Lower leg skin (tissue), 4 donors: ENCODE results near the gene NDRG3. TPM values are rescaled to one million over a fixed set of nuclear protein-coding genes. Genes with fewer than 3 reads are reported as not detected.

ENCODE experiments used
- DNase-seq, 2 donors: peaks; one replicate each; pipeline ENCODE4 v3.0.0-alpha.2; 2019; ENCODE audit warnings: low spot score in 2 of 2
- H3K4me3 ChIP-seq: fragments of 200-600 bp; sonication (generic); 2 replicates; pipeline ENCODE4 v1.5.1; 2017; ENCODE audit warnings: mild to moderate bottlenecking, low read depth; ENCODE audit not compliant: poor library complexity, severe bottlenecking
- POLR2A ChIP-seq, 2 donors: fragments of 450-650 bp; IDR thresholded peaks; one replicate each; pipeline ENCODE4 v1.6.1; 2016 to 2017; ENCODE audit warnings: antibody characterized with exemption in 2 of 2, mild to moderate bottlenecking in 1 of 2, moderate library complexity in 1 of 2
- WGBS, 2 donors: methylation state at CpG; one replicate each; pipeline ENCODE4 v1.1.5; 2018; 5-methylcytosine and 5-hydroxymethylcytosine counted together
- intact Hi-C: fragments of 100-400 bp; cut with DNase I; formaldehyde crosslinking; loops from one replicate; pipeline ENCODE4 v1.15.0; 2023; ENCODE audit warnings: low total_unique reads
- total RNA-seq, 4 donors: library from RNA; depleted of rRNA; stranded (reverse); fragments of >200 nt; gene quantifications; one replicate each; pipeline ENCODE4 v1.1.0, GENCODE V29; 2016
- TF ChIP-seq, protein P1 (sequence below), 3 donors: fragments of 450-650 bp; IDR thresholded peaks; one replicate each; pipeline ENCODE4 v1.5.1; 2016; ENCODE audit warnings: antibody characterized with exemption in 3 of 3, mild to moderate bottlenecking in 3 of 3, moderate library complexity in 2 of 3

NDRG3 gene
- total RNA-seq, 4 donors from 2014 or later: 16.6 to 21.8 (median 19.8) TPM

DNA sequence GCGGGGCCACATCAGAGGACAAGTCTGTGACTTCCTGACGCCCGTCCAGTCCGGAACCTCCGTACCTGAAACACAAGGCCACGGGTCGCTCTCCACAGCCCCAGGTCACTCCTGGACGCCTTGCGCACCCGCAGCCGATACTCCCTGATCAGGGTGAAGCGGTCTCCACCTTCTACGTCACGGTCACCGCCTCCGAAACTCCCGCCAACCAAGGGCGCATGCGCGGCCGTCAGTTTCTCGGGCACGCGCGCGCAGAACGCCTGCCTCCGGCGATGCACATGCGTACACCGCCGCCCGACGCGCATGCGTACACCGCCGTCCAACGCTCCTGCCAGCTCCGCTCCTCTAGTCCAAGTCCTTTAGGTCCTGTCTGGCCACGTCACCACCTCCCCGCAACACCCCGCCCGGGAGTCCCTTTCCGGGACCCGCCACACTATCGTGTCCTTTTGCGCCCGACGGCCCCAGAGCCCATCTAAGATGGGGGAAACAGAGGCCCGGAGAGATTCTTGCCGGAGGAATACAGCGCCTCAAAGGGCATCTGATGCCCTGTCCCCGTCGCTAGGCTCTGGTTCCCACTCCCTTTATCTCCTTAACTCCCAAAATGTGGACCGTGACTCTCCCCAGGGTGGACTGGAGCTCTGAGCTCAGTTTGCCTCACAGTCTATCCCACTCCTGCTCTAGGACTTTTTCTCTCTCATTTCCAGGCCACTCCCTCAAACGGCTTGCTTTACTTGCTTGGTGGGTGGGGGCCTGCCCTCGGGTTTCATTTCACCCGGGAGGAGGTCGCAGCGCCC lies 27.9 kb upstream of the NDRG3 start, which contains the start of gene DSN1:
Gene DSN1, minus strand, starts transcription at position 167 of the 794 bp plus-strand sequence. CDS start 2,305 bp downstream, outside the sequence.
- intact Hi-C loops: no loop called here

DNA sequence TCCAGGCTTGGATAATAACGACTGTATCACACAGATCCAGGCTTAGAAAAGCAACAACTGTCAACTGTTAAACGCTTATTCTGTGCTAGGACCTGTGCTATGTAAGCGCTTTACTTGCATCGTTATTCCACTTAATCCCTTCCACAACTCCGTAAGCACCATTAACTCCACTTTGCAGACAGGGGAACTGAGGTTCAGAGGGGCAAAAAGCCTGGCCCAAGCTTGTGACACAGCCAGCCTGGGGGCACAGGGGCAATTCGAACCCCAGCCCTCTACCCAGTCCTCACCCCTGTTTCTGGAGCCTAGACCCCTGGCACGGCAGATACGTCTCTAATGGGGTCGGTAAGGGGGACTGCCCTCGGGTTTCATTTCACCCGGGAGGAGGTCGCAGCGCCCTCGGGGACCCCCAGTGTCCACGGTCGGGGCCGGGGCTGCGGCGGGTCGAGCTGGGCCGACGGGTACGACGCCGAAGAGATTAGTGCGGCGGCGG lies 27.3 kb upstream of the NDRG3 start:
- TF ChIP-seq POLR2A (IDR thresholded peaks at IDR 0.05): no peak
- TF ChIP-seq, protein P1, sequence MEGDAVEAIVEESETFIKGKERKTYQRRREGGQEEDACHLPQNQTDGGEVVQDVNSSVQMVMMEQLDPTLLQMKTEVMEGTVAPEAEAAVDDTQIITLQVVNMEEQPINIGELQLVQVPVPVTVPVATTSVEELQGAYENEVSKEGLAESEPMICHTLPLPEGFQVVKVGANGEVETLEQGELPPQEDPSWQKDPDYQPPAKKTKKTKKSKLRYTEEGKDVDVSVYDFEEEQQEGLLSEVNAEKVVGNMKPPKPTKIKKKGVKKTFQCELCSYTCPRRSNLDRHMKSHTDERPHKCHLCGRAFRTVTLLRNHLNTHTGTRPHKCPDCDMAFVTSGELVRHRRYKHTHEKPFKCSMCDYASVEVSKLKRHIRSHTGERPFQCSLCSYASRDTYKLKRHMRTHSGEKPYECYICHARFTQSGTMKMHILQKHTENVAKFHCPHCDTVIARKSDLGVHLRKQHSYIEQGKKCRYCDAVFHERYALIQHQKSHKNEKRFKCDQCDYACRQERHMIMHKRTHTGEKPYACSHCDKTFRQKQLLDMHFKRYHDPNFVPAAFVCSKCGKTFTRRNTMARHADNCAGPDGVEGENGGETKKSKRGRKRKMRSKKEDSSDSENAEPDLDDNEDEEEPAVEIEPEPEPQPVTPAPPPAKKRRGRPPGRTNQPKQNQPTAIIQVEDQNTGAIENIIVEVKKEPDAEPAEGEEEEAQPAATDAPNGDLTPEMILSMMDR (IDR thresholded peaks at IDR 0.05): no peak
- intact Hi-C loops: no loop called here
- DNase-seq: no peak
- 2% methylated on average over 10 to 28 of the region's 28 CpGs for WGBS, 2 donors
- peak overlapping the region; percentile 51 for H3K4me3 ChIP-seq

More for the DNA sequence above, 27.9 kb upstream of the NDRG3 start, which contains the start of gene DSN1:
- TF ChIP-seq, protein P1 (IDR thresholded peaks at IDR 0.05): no peak
- no peak for TF ChIP-seq POLR2A (IDR thresholded peaks at IDR 0.05)
- 0 to 1% methylated on average over 21 to 34 of the region's 61 CpGs for WGBS, 2 donors
- H3K4me3 ChIP-seq: peak within 1 kb of the TSS; percentile 51
- peak; percentile 96 to 100 for DNase-seq

GRCh38 chr20:36770680-36771079 lies 24.8 kb upstream of the NDRG3 start:
- H3K4me3 ChIP-seq: no peak overlapping the region
- intact Hi-C loops: no loop called here
- WGBS, 2 donors: 77 to 84% methylated on average over 7 of the region's 7 CpGs

DNA sequence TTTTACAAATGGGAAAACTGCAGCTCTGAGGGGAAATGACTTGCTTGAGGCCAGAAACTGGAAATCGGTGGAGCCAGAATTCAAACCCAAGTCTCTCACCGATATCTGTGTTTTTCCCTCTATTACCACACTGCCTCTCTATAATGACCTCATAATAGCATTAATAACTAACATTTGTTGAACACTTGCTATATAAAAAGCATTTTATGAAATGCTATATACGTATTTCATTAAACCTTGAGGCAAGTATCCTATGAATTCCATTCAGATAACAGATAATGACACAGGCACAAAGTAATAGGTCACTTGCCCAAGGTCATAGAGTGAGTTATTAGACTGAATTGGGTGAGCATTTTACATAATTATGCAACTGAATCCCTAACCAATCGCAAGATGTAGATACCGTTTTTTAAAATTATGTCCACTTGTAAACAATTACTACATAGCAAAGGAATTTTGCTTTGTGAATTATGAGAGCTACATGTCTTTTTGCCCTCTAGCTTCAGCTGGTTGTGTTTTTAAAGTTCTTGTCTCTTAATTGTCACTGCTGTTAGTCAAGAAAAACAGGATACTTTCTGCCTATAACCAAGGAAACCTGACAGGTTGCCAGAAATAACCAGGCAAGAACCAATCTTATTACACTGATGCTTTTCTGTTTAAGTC lies 23.0 kb upstream of the NDRG3 start:
- TF ChIP-seq, protein P1 (IDR thresholded peaks at IDR 0.05): no peak
- no peak for TF ChIP-seq POLR2A (IDR thresholded peaks at IDR 0.05)
- no peak overlapping the region for H3K4me3 ChIP-seq
- intact Hi-C loops: no loop called here
- DNase-seq: no peak
- WGBS, 2 donors: 37 to 45% methylated on average over 5 of the region's 5 CpGs

More at GRCh38 chr20:36770680-36771079, 24.8 kb upstream of the NDRG3 start:
- DNase-seq: peak in 1 of 2 donors; percentile 34
- TF ChIP-seq POLR2A (IDR thresholded peaks at IDR 0.05): no peak
- TF ChIP-seq, protein P1 (IDR thresholded peaks at IDR 0.05): no peak

GRCh38 chr20:36761125-36761524 lies 15.2 kb upstream of the NDRG3 start:
- WGBS, 2 donors: 97 to 98% methylated on average over 4 of the region's 4 CpGs
- intact Hi-C loops: no loop called here
- no peak for DNase-seq
- TF ChIP-seq POLR2A (IDR thresholded peaks at IDR 0.05): no peak
- TF ChIP-seq, protein P1 (IDR thresholded peaks at IDR 0.05): no peak
- H3K4me3 ChIP-seq: no peak overlapping the region
